ENCODE measurements around the gene MYH14. TPM values are rescaled to one million over a fixed set of nuclear protein-coding genes. Genes with fewer than 3 reads are reported as not detected.

The MYH14 gene
- total and polyA plus RNA-seq, 12 donors, result 0.22 to 8.5 (median 3.1) TPM

GRCh38 chr19:50202962-50203280, 501 bp upstream of the MYH14 start:
- intact Hi-C loops (cut with DNase I), result no loop called here
- Histone ChIP-seq H3K27ac (no peak overlapping the region), H3K9me3 (replicated peaks in 1 of 3) (no peaks in the 10 kb centered on the region), H3K27me3 (peaks cover 48% of the 10 kb centered on the region), H3K4me3 (peak overlapping the region in 1 of 4 donors; percentile 59), H3K36me3 (replicated peaks in 1 of 2) (no peaks in the 10 kb centered on the region), H3K4me1 (replicated peaks in 1 of 2) (peaks cover 9 to 13% of the 10 kb centered on the region in 2 donors)
- 11 to 31% (median 20%) methylated on average over 5 to 18 of the region's 18 CpGs for WGBS, 4 donors
- DNase-seq, result no peak
- TF ChIP-seq POLR2A (IDR thresholded peaks at IDR 0.05) (no peak), CTCF (IDR thresholded peaks at IDR 0.05) (no peak)

DNA sequence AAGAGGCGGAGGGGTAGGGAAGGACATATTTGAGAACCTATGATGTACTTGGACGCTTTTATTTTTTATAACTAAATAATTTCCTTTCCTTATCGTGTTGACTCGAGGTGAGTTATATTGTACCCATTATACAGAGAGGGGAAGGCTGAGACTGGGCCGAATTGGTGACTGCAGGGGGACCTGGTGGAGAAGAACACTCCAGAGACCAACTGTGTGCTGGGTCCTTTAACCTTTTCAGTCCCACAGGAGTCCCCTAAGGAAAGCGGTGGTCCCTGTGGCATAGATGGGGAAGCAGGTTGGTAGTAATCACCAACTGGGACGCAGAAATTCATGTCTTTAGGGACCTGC, 633 bp downstream of the MYH14 start:
- H3K4me3 ChIP-seq, result peak overlapping the region in 1 of 4 donors; percentile 59
- peaks cover 48% of the 10 kb centered on the region for H3K27me3 ChIP-seq
- no peak for DNase-seq
- H3K36me3 ChIP-seq (replicated peaks in 1 of 2), result no peaks in the 10 kb centered on the region
- peaks cover 3 to 5% of the 10 kb centered on the region in 2 donors for H3K4me1 ChIP-seq (replicated peaks in 1 of 2)
- 53 to 62% (median 60%) methylated on average over 6 to 7 of the region's 7 CpGs for WGBS, 4 donors
- TF ChIP-seq CTCF (IDR thresholded peaks at IDR 0.05) (no peak), POLR2A (IDR thresholded peaks at IDR 0.05) (no peak)
- H3K9me3 ChIP-seq (replicated peaks in 1 of 3), result no peaks in the 10 kb centered on the region
- intact Hi-C loops (cut with DNase I), result no loop called here
- no peak overlapping the region for H3K27ac ChIP-seq

DNA sequence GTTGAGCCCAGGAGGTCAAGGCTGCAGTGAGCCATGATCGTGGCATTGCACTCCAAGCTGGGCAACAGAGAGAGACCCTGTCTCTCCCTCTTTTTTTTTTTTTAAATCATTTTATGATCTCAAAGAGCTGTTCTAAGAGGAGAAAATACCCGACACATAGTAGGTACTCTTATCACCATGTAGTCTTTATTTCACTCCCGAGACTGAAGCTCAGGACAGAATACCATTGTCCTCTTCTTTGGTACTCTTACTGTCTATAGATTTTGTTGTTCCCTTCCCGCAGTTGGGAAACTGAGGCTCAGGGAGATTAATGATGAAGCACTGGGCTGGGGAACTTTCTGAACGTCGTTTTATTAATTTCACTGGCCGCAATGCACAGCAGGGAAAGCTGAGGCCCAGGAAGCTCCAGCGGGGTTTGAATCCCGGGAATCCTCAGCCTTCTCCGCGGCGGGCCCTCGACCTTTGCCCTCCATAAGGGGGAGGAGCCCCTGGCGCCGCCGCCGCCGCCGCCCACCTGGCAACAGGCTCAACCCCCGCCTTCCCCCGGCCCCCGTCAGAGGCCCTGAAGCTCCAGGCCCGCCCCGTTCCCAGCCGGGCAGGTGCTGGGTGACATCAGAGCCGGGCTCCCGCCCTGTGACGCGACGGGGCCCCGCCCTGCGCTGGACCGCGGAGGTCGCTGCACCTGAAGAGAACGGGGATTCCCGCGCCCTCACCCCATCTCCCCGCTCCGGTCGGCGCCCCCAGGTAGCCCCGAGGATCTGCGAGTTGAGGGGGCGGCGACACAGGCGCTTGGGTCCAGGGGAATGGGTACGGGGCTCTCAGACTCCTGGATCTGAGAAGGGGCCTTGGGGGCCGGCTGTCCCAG, 1.6 kb downstream of the MYH14 start:
- H3K27ac ChIP-seq, result no peak overlapping the region
- peak in 3 of 7 donors; percentile 21 to 29 (median 26) for DNase-seq
- WGBS, 4 donors, result 10 to 23% (median 10%) methylated on average over 13 to 49 of the region's 49 CpGs

DNA sequence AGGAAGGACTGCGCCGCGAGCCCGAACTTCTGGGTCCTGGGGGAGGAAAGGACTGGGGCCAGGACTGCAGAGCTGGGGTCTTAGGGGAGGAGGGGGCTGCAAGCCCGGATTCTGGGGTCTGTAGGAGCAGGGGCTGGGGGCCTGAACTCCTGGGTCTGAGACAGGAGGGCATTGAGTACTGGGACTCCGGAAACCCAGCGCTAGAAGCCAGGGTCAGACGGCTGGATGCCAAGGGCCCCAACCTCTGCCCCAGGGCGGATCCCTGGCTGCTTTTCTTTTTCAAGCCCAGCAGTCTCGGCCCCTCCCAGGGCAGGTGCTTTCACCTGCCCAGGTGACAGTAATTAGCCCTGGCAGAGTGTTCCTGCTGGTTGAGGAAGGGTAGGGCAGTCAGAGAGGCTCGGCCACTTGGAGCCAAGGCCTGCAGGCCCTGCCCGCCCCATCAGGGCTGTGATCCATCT, 2.3 kb downstream of the MYH14 start:
- Histone ChIP-seq H3K4me1 (replicated peaks in 1 of 2) (no peaks in the 10 kb centered on the region), H3K27me3 (peaks cover 48% of the 10 kb centered on the region), H3K36me3 (replicated peaks in 1 of 2) (no peaks in the 10 kb centered on the region), H3K4me3 (no peak overlapping the region), H3K27ac (no peak overlapping the region), H3K9me3 (replicated peaks in 1 of 3) (no peaks in the 10 kb centered on the region)
- no peak for DNase-seq
- 31 to 34% (median 33%) methylated on average over 8 to 12 of the region's 12 CpGs; no CpG with 5 or more reads in 1 of the 4 donors for WGBS, 4 donors
- TF ChIP-seq CTCF (IDR thresholded peaks at IDR 0.05) (no peak), POLR2A (IDR thresholded peaks at IDR 0.05) (no peak)
- intact Hi-C loops (cut with DNase I), result no loop called here

More for the DNA sequence above, 1.6 kb downstream of the MYH14 start:
- Histone ChIP-seq H3K36me3 (replicated peaks in 1 of 2) (no peaks in the 10 kb centered on the region), H3K4me1 (replicated peaks in 1 of 2) (no peaks in the 10 kb centered on the region), H3K27me3 (peaks cover 48% of the 10 kb centered on the region), H3K4me3 (no peak overlapping the region), H3K9me3 (replicated peaks in 1 of 3) (no peaks in the 10 kb centered on the region)
- intact Hi-C loops (cut with DNase I), result no loop called here
- TF ChIP-seq POLR2A (IDR thresholded peaks at IDR 0.05) (no peak), CTCF (IDR thresholded peaks at IDR 0.05) (no peak)
